ENCODE measurements around the gene HEYL.
"Not testable (repeated sequence)": the region's sequence is repeated elsewhere in the genome, so short reads cannot be mapped to it uniquely, and the experiment has no call there.

Gene HEYL

DNA sequence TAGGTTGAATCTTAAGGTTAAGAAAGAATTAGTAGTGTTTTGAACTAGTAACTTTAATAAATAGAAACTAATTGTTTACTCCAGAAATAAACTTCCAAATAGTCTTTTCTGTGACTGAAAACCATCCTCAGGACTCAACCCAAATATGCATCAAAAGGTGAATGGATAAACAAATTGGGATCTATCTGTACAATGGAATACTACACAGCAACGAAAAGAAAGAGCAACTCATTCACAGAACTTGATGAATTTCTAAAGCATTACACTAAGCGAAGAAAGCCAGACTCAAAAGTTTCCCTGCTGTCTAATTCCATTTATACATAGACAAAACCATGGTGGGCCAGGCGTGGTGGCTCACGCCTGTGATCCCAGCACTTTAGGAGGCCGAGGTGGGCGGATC lies 25.0 kb downstream of the HEYL start:
- no peak overlapping the region for H3K4me3 ChIP-seq (ENCODE audit: control insufficient read depth, low read depth, low read length)
- TF ChIP-seq, protein P1, sequence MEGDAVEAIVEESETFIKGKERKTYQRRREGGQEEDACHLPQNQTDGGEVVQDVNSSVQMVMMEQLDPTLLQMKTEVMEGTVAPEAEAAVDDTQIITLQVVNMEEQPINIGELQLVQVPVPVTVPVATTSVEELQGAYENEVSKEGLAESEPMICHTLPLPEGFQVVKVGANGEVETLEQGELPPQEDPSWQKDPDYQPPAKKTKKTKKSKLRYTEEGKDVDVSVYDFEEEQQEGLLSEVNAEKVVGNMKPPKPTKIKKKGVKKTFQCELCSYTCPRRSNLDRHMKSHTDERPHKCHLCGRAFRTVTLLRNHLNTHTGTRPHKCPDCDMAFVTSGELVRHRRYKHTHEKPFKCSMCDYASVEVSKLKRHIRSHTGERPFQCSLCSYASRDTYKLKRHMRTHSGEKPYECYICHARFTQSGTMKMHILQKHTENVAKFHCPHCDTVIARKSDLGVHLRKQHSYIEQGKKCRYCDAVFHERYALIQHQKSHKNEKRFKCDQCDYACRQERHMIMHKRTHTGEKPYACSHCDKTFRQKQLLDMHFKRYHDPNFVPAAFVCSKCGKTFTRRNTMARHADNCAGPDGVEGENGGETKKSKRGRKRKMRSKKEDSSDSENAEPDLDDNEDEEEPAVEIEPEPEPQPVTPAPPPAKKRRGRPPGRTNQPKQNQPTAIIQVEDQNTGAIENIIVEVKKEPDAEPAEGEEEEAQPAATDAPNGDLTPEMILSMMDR (IDR thresholded peaks at IDR 0.05; ENCODE audit: control insufficient read depth, insufficient read depth, low read depth, low read length, missing control alignments), result no peak
- DNase-seq (ENCODE audit: low read depth), result no peak

GRCh38 chr1:39613250-39613649 lies 26.2 kb downstream of the HEYL start:
- TF ChIP-seq, protein P1 (IDR thresholded peaks at IDR 0.05; ENCODE audit: control insufficient read depth, insufficient read depth, low read depth, low read length, missing control alignments), result no peak

GRCh38 chr1:39609618-39610331 lies 29.7 kb downstream of the HEYL start:
- TF ChIP-seq, protein P1 (IDR thresholded peaks at IDR 0.05; ENCODE audit: control insufficient read depth, insufficient read depth, low read depth, low read length, missing control alignments), result peak; percentile 78
- no peak overlapping the region for H3K4me3 ChIP-seq (ENCODE audit: control insufficient read depth, low read depth, low read length)
- DNase-seq (ENCODE audit: low read depth), result no peak

More at GRCh38 chr1:39613250-39613649, 26.2 kb downstream of the HEYL start:
- DNase-seq (ENCODE audit: low read depth), result no peak
- no peak overlapping the region for H3K4me3 ChIP-seq (ENCODE audit: control insufficient read depth, low read depth, low read length)

DNA sequence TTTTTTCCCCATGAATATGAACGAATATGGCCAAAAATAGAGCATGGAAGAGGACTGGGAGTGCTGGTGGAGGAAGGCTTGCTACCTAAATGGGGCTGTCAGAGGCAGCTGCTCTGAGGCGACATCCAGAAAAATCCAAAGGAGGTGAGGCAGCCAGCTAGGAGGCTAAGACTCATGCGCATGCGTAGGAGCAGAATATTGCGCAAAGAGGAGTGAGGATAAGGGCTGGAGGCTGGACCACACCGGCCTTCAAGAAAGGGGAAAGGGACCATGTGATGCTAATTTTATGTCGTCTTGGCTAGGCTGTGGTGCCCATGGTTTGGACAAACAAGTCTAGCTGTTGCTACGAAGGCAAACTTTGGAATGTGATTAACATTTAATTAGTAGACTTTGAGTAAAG lies 30.5 kb downstream of the HEYL start:
- H3K4me3 ChIP-seq (ENCODE audit: control insufficient read depth, low read depth, low read length), result no peak overlapping the region
- TF ChIP-seq, protein P1 (IDR thresholded peaks at IDR 0.05; ENCODE audit: control insufficient read depth, insufficient read depth, low read depth, low read length, missing control alignments), result no peak
- DNase-seq (ENCODE audit: low read depth), result no peak

GRCh38 chr1:39603677-39604076 lies 35.8 kb downstream of the HEYL start:
- H3K4me3 ChIP-seq (ENCODE audit: control insufficient read depth, low read depth, low read length); DNase-seq (ENCODE audit: low read depth): not testable (repeated sequence)

DNA sequence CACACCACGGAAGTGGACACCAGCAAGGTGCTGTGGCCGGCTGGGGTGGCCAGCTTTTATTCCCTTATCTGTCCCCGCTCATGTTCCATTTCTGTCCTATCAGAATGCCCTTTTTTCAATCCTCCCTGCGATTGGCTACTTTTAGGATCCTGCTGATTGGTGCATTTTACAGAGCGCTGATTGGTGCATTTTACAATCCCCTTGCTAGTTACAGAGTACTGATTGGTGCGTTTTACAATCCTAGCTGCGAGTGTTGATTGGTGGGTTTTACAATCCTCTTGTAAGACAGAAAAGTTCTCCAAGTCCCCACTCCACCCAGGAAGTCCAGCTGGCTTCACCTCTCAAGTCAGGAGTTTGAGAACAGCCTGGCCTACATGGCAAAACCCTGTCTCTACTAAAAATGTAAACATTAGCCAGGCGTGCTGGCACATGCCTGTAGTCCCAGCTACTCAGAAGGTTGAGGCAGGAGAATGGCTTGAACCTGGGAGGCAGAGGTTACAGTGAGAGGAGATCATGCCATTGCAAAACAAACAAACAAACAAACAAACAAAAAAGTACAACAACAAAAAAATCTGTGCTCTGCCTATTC lies 37.7 kb downstream of the HEYL start:
- not testable (repeated sequence) for H3K4me3 ChIP-seq (ENCODE audit: control insufficient read depth, low read depth, low read length); DNase-seq (ENCODE audit: low read depth)

DNA sequence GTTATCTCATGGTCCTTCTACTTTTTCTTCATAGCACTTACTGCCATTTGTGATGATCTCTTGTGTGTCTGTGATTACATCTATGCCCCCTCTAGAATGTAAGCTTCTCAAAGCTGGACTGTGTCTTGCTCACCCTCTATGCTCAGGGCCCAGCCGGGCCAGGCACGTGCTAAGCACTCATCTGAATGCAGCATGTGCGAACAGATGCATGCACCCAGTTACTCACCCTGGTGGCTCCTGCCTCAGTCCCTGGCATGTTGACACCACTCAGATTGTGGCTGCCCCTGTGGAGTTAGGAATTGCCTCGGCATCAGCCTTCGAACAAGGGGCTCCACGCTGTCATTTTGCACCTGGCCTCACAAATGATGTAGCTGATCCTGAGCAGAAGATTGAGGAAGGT lies 43.3 kb downstream of the HEYL start:
- H3K4me3 ChIP-seq (ENCODE audit: control insufficient read depth, low read depth, low read length), result no peak overlapping the region
- no peak for DNase-seq (ENCODE audit: low read depth)
- TF ChIP-seq, protein P1 (IDR thresholded peaks at IDR 0.05; ENCODE audit: control insufficient read depth, insufficient read depth, low read depth, low read length, missing control alignments), result no peak
